ENCODE data around the gene RPL13.

Gene RPL13

DNA sequence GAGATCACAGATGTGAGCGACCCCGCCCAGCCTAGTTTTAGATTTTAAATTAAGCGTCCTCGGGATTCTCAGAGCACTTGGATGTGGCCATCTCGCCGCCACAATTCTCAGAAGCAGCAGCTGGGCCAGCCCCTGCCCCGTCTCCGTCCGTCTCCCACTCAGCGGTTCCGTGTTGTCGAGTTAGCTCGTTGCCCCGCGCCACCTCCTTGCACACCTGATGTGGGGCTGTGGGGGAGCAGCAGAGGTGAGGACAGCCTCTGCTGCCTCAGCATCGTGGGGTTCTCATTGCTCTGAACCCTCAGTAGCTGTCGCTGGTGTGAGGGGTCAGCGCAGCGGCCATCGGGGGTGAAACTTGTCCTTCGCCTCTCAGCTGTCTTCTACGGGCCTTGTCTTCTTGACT is 8.2 kb upstream of the RPL13 start:
- no peak for DNase-seq
- Histone ChIP-seq H3K4me3 (ENCODE audit: insufficient read depth in 1 of 2, low read depth in 1 of 2, low read length in 2 of 2) (no peak overlapping the region), H3K9me3 (ENCODE audit: control insufficient read depth, low read length) (no peaks in the 10 kb centered on the region), H3K4me2 (ENCODE audit: low read length, poor library complexity, severe bottlenecking) (no peak overlapping the region), H3K27me3 (ENCODE audit: control insufficient read depth in 1 of 2, insufficient read depth in 1 of 2, low read length in 2 of 2) (no peaks in the 10 kb centered on the region), H3K18ac (ENCODE audit: low read depth in 1 of 2, low read length in 2 of 2) (no peak overlapping the region), H2AK5ac (ENCODE audit: low read length, severe bottlenecking) (no peak overlapping the region), H2BK120ac (ENCODE audit: low read depth, low read length) (no peak overlapping the region), H3K4ac (ENCODE audit: low read depth in 1 of 2, low read length in 2 of 2) (no peak overlapping the region), H3K4me1 (ENCODE audit: control insufficient read depth, insufficient read depth, low read depth, low read length) (peaks cover 6% of the 10 kb centered on the region), H4K91ac (ENCODE audit: low read length) (no peak overlapping the region), H3K27ac (ENCODE audit: low read length, poor library complexity, severe bottlenecking) (no peak overlapping the region), H3K79me1 (replicated peaks; ENCODE audit: low read length, poor library complexity, severe bottlenecking) (peaks cover 19% of the 10 kb centered on the region), H2BK15ac (ENCODE audit: low read depth, poor library complexity, severe bottlenecking) (no peak overlapping the region), H3K23ac (ENCODE audit: low read length in 2 of 2) (no peak overlapping the region), H2AFZ (ENCODE audit: low read depth, low read length) (no peak overlapping the region), H3K36me3 (ENCODE audit: control insufficient read depth in 1 of 2, insufficient read depth in 2 of 2, low read depth in 1 of 2, low read length in 2 of 2) (peaks cover 90 to 95% of the 10 kb centered on the region in 2 experiments), H2BK5ac (ENCODE audit: low read depth, low read length, poor library complexity, severe bottlenecking) (no peak overlapping the region), H3K14ac (ENCODE audit: low read length in 2 of 2) (no peak overlapping the region), H3K9ac (ENCODE audit: low read length) (no peak overlapping the region), H4K8ac (ENCODE audit: low read length) (no peak overlapping the region), H2BK12ac (ENCODE audit: low read length in 2 of 2) (no peak overlapping the region)
- WGBS, result 99% methylated on average over 22 of the region's 22 CpGs

DNA sequence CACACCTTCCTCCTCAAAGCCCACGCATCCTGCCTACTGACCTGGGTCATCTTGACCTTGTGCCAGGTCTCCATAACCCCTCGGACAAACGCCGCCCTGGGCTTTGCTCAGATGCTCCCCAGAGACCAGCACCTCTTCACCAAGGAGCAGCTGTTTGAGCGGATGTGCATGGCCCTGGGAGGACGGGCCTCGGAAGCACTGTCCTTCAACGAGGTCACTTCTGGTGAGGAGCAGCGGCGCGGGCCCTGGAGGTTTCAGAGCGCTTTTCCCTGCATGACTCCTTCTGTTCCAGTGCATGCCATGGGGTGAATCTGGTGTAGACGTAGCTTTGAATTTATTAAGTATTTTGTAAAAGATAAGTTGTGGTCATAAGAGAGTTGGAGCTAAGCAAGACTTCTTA is 7.6 kb upstream of the RPL13 start:
- Histone ChIP-seq H3K27ac (ENCODE audit: low read length, poor library complexity, severe bottlenecking) (no peak overlapping the region), H3K4me1 (ENCODE audit: control insufficient read depth, insufficient read depth, low read depth, low read length) (peaks cover 6% of the 10 kb centered on the region), H3K4me2 (ENCODE audit: low read length, poor library complexity, severe bottlenecking) (no peak overlapping the region), H3K4ac (ENCODE audit: low read depth in 1 of 2, low read length in 2 of 2) (no peak overlapping the region), H3K4me3 (ENCODE audit: insufficient read depth in 1 of 2, low read depth in 1 of 2, low read length in 2 of 2) (no peak overlapping the region), H3K23ac (ENCODE audit: low read length in 2 of 2) (no peak overlapping the region), H2BK120ac (ENCODE audit: low read depth, low read length) (no peak overlapping the region), H3K27me3 (ENCODE audit: control insufficient read depth in 1 of 2, insufficient read depth in 1 of 2, low read length in 2 of 2) (no peaks in the 10 kb centered on the region), H4K91ac (ENCODE audit: low read length) (no peak overlapping the region), H3K36me3 (ENCODE audit: control insufficient read depth in 1 of 2, insufficient read depth in 2 of 2, low read depth in 1 of 2, low read length in 2 of 2) (peaks cover 88 to 96% of the 10 kb centered on the region in 2 experiments), H2BK5ac (ENCODE audit: low read depth, low read length, poor library complexity, severe bottlenecking) (no peak overlapping the region), H2BK12ac (ENCODE audit: low read length in 2 of 2) (no peak overlapping the region), H3K9me3 (ENCODE audit: control insufficient read depth, low read length) (no peaks in the 10 kb centered on the region), H3K9ac (ENCODE audit: low read length) (no peak overlapping the region), H2AK5ac (ENCODE audit: low read length, severe bottlenecking) (no peak overlapping the region), H2BK15ac (ENCODE audit: low read depth, poor library complexity, severe bottlenecking) (no peak overlapping the region), H3K18ac (ENCODE audit: low read depth in 1 of 2, low read length in 2 of 2) (no peak overlapping the region), H3K14ac (ENCODE audit: low read length in 2 of 2) (no peak overlapping the region), H2AFZ (ENCODE audit: low read depth, low read length) (no peak overlapping the region), H3K79me1 (replicated peaks; ENCODE audit: low read length, poor library complexity, severe bottlenecking) (peaks cover 18% of the 10 kb centered on the region), H4K8ac (ENCODE audit: low read length) (no peak overlapping the region)
- WGBS, result 97% methylated on average over 12 of the region's 13 CpGs
- DNase-seq, result no peak

DNA sequence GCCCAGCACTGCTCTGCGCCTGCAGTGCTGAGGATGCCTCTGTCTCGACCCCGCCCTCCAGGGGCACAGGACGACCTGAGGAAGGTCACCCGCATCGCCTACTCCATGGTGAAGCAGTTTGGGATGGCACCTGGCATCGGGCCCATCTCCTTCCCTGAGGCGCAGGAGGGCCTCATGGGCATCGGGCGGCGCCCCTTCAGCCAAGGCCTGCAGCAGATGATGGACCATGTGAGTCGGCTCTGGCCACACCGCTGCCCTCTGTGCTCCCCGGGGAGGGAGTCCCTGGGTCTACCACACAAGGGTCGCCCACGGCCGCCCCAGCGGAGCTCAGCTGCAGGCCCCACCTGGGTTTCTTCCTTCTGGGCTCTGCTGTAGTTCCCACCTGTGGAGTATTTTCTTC is 6.7 kb upstream of the RPL13 start:
- Histone ChIP-seq H2BK120ac (ENCODE audit: low read depth, low read length) (no peak overlapping the region), H3K9me3 (ENCODE audit: control insufficient read depth, low read length) (no peaks in the 10 kb centered on the region), H2AK5ac (ENCODE audit: low read length, severe bottlenecking) (no peak overlapping the region), H3K4me2 (ENCODE audit: low read length, poor library complexity, severe bottlenecking) (no peak overlapping the region), H3K14ac (ENCODE audit: low read length in 2 of 2) (no peak overlapping the region), H2AFZ (ENCODE audit: low read depth, low read length) (no peak overlapping the region), H2BK12ac (ENCODE audit: low read length in 2 of 2) (no peak overlapping the region), H3K23ac (ENCODE audit: low read length in 2 of 2) (no peak overlapping the region), H4K8ac (ENCODE audit: low read length) (no peak overlapping the region), H3K4ac (ENCODE audit: low read depth in 1 of 2, low read length in 2 of 2) (no peak overlapping the region), H3K36me3 (ENCODE audit: control insufficient read depth in 1 of 2, insufficient read depth in 2 of 2, low read depth in 1 of 2, low read length in 2 of 2) (peaks cover 84 to 91% of the 10 kb centered on the region in 2 experiments), H2BK15ac (ENCODE audit: low read depth, poor library complexity, severe bottlenecking) (no peak overlapping the region), H3K18ac (ENCODE audit: low read depth in 1 of 2, low read length in 2 of 2) (no peak overlapping the region), H3K4me1 (ENCODE audit: control insufficient read depth, insufficient read depth, low read depth, low read length) (peaks cover 3% of the 10 kb centered on the region), H4K91ac (ENCODE audit: low read length) (no peak overlapping the region), H2BK5ac (ENCODE audit: low read depth, low read length, poor library complexity, severe bottlenecking) (no peak overlapping the region), H3K27ac (ENCODE audit: low read length, poor library complexity, severe bottlenecking) (no peak overlapping the region), H3K27me3 (ENCODE audit: control insufficient read depth in 1 of 2, insufficient read depth in 1 of 2, low read length in 2 of 2) (no peaks in the 10 kb centered on the region), H3K9ac (ENCODE audit: low read length) (no peak overlapping the region), H3K79me1 (replicated peaks; ENCODE audit: low read length, poor library complexity, severe bottlenecking) (peaks cover 16% of the 10 kb centered on the region), H3K4me3 (ENCODE audit: insufficient read depth in 1 of 2, low read depth in 1 of 2, low read length in 2 of 2) (no peak overlapping the region)
- WGBS, result 93% methylated on average over 18 of the region's 18 CpGs
- no peak for DNase-seq

DNA sequence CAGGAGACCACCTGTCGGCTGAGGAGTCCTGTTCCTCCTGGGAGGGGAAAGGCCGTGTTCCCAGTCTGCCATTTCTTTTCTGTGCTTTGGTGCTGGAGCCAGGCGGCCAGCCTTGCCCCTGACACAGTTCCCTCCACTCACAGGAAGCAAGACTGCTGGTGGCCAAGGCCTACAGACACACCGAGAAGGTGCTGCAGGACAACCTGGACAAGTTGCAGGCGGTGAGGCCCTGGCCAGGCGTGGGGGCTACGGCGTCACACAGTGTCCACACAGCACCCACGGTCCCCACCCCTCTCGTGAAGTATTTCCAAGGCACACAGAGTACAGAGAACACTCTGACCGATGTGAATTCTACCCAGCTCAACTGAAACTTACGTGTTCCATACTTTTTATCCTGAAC is 6.1 kb upstream of the RPL13 start:
- H3K18ac ChIP-seq (ENCODE audit: low read depth in 1 of 2, low read length in 2 of 2), result no peak overlapping the region
- no peak overlapping the region for H2BK12ac ChIP-seq (ENCODE audit: low read length in 2 of 2)
- H3K4me2 ChIP-seq (ENCODE audit: low read length, poor library complexity, severe bottlenecking), result no peak overlapping the region
- H2BK15ac ChIP-seq (ENCODE audit: low read depth, poor library complexity, severe bottlenecking), result no peak overlapping the region
- DNase-seq, result no peak
- H4K91ac ChIP-seq (ENCODE audit: low read length), result no peak overlapping the region
- H3K14ac ChIP-seq (ENCODE audit: low read length in 2 of 2), result no peak overlapping the region
- H4K8ac ChIP-seq (ENCODE audit: low read length), result no peak overlapping the region
- H2AK5ac ChIP-seq (ENCODE audit: low read length, severe bottlenecking), result no peak overlapping the region
- no peaks in the 10 kb centered on the region for H3K27me3 ChIP-seq (ENCODE audit: control insufficient read depth in 1 of 2, insufficient read depth in 1 of 2, low read length in 2 of 2)
- WGBS, result 99% methylated on average over 11 of the region's 12 CpGs
- H3K79me1 ChIP-seq (replicated peaks; ENCODE audit: low read length, poor library complexity, severe bottlenecking), result peaks cover 16% of the 10 kb centered on the region
- H2AFZ ChIP-seq (ENCODE audit: low read depth, low read length), result no peak overlapping the region
- no peak overlapping the region for H2BK5ac ChIP-seq (ENCODE audit: low read depth, low read length, poor library complexity, severe bottlenecking)
- no peaks in the 10 kb centered on the region for H3K9me3 ChIP-seq (ENCODE audit: control insufficient read depth, low read length)
- no peak overlapping the region for H3K4ac ChIP-seq (ENCODE audit: low read depth in 1 of 2, low read length in 2 of 2)
- no peak overlapping the region for H3K27ac ChIP-seq (ENCODE audit: low read length, poor library complexity, severe bottlenecking)
- no peak overlapping the region for H3K23ac ChIP-seq (ENCODE audit: low read length in 2 of 2)
- no peak overlapping the region for H3K9ac ChIP-seq (ENCODE audit: low read length)
- H3K4me1 ChIP-seq (ENCODE audit: control insufficient read depth, insufficient read depth, low read depth, low read length), result peaks cover 4% of the 10 kb centered on the region
- H3K36me3 ChIP-seq (ENCODE audit: control insufficient read depth in 1 of 2, insufficient read depth in 2 of 2, low read depth in 1 of 2, low read length in 2 of 2), result peaks cover 80 to 85% of the 10 kb centered on the region in 2 experiments
- no peak overlapping the region for H3K4me3 ChIP-seq (ENCODE audit: insufficient read depth in 1 of 2, low read depth in 1 of 2, low read length in 2 of 2)
- H2BK120ac ChIP-seq (ENCODE audit: low read depth, low read length), result no peak overlapping the region

Data from mesenchymal stem cell (in vitro differentiated cells and primary cell).